Mucosa of rectum (tissue), 2 donors: Measurements from ENCODE around the gene FAM117B.
"Not testable (repeated sequence)": the region's sequence is repeated elsewhere in the genome, so short reads cannot be mapped to it uniquely, and the experiment has no call there.

Source experiments
- H3K27ac ChIP-seq, 2 donors: one replicate each; pipeline ENCODE4 v1.7.0; 2013; ENCODE audit warnings: inconsistent platforms in 2 of 2, low read depth in 2 of 2, low read length in 2 of 2
- H3K27me3 ChIP-seq, 2 donors: one replicate each; pipeline ENCODE4 v1.7.0; 2013; ENCODE audit warnings: low read length in 2 of 2; ENCODE audit not compliant: control insufficient read depth in 2 of 2, insufficient read depth in 2 of 2
- H3K36me3 ChIP-seq, 2 donors: one replicate each; pipeline ENCODE4 v1.7.0; 2013; ENCODE audit warnings: low read length in 2 of 2; ENCODE audit not compliant: control insufficient read depth in 2 of 2, insufficient read depth in 2 of 2
- H3K4me1 ChIP-seq, 2 donors: one replicate each; pipeline ENCODE4 v1.7.0; 2013; ENCODE audit warnings: low read length in 2 of 2, mild to moderate bottlenecking in 1 of 2; ENCODE audit not compliant: control insufficient read depth in 2 of 2, insufficient read depth in 2 of 2
- H3K4me3 ChIP-seq, 2 donors: one replicate each; pipeline ENCODE4 v1.7.0; 2013; ENCODE audit warnings: low read length in 2 of 2
- H3K9ac ChIP-seq, 2 donors: one replicate each; pipeline ENCODE4 v1.7.0; 2013; ENCODE audit warnings: low read length in 2 of 2, low read depth in 1 of 2, mild to moderate bottlenecking in 1 of 2
- H3K9me3 ChIP-seq, 2 donors: one replicate each; pipeline ENCODE4 v1.7.0; 2013; ENCODE audit warnings: low read length in 2 of 2; ENCODE audit not compliant: control insufficient read depth in 2 of 2
- donor health status: healthy.
- donor health status: Normal muscosa, but diverticular disease.

Gene FAM117B

GRCh38 chr2:202671317-202672035 is 36.7 kb downstream of the FAM117B start:
- no peaks in the 10 kb centered on the region for H3K27me3 ChIP-seq
- peaks cover 0 to 3% of the 10 kb centered on the region in 2 donors for H3K4me1 ChIP-seq
- H3K36me3 ChIP-seq = no peaks in the 10 kb centered on the region
- H3K9me3 ChIP-seq = no peaks in the 10 kb centered on the region
- H3K4me3 ChIP-seq = no peak overlapping the region
- no peak overlapping the region for H3K9ac ChIP-seq
- no peak overlapping the region for H3K27ac ChIP-seq

- not testable (repeated sequence) for H3K4me3 ChIP-seq, H3K27me3 ChIP-seq, H3K9me3 ChIP-seq, H3K4me1 ChIP-seq, H3K27ac ChIP-seq, H3K36me3 ChIP-seq, H3K9ac ChIP-seq
Observed at GRCh38 chr2:202675097-202675496, 40.3 kb downstream of the FAM117B start.

GRCh38 chr2:202679980-202680379 is 45.2 kb downstream of the FAM117B start:
- Histone ChIP-seq H3K4me3 (no peak overlapping the region), H3K4me1 (no peaks in the 10 kb centered on the region), H3K9ac (no peak overlapping the region), H3K27me3 (no peaks in the 10 kb centered on the region), H3K9me3 (no peaks in the 10 kb centered on the region), H3K36me3 (no peaks in the 10 kb centered on the region), H3K27ac (no peak overlapping the region)

GRCh38 chr2:202680512-202680911 is 45.7 kb downstream of the FAM117B start:
- no peak overlapping the region for H3K9ac ChIP-seq
- H3K4me3 ChIP-seq = no peak overlapping the region
- no peaks in the 10 kb centered on the region for H3K4me1 ChIP-seq
- H3K27me3 ChIP-seq = no peaks in the 10 kb centered on the region
- H3K9me3 ChIP-seq = no peaks in the 10 kb centered on the region
- H3K36me3 ChIP-seq = no peaks in the 10 kb centered on the region
- no peak overlapping the region for H3K27ac ChIP-seq

GRCh38 chr2:202681688-202682205 is 47.0 kb downstream of the FAM117B start:
- Histone ChIP-seq H3K9me3 (no peaks in the 10 kb centered on the region), H3K4me3 (no peak overlapping the region), H3K27me3 (no peaks in the 10 kb centered on the region), H3K36me3 (no peaks in the 10 kb centered on the region), H3K4me1 (no peaks in the 10 kb centered on the region), H3K27ac (no peak overlapping the region), H3K9ac (no peak overlapping the region)

- H3K27me3 ChIP-seq = no peaks in the 10 kb centered on the region
- no peaks in the 10 kb centered on the region for H3K36me3 ChIP-seq
- H3K9ac ChIP-seq = no peak overlapping the region
- H3K27ac ChIP-seq = no peak overlapping the region
- no peaks in the 10 kb centered on the region for H3K4me1 ChIP-seq
- H3K4me3 ChIP-seq = no peak overlapping the region
- no peaks in the 10 kb centered on the region for H3K9me3 ChIP-seq
Observed at GRCh38 chr2:202682274-202682673, 47.5 kb downstream of the FAM117B start.

GRCh38 chr2:202687276-202687675 is 52.5 kb downstream of the FAM117B start:
- H3K9ac ChIP-seq = no peak overlapping the region
- H3K9me3 ChIP-seq = no peaks in the 10 kb centered on the region
- no peaks in the 10 kb centered on the region for H3K27me3 ChIP-seq
- no peak overlapping the region for H3K4me3 ChIP-seq
- no peaks in the 10 kb centered on the region for H3K4me1 ChIP-seq
- H3K36me3 ChIP-seq = no peaks in the 10 kb centered on the region
- H3K27ac ChIP-seq = no peak overlapping the region

GRCh38 chr2:202689459-202689858 is 54.7 kb downstream of the FAM117B start:
- Histone ChIP-seq H3K9ac (no peak overlapping the region), H3K9me3 (no peaks in the 10 kb centered on the region), H3K27me3 (no peaks in the 10 kb centered on the region), H3K4me1 (no peaks in the 10 kb centered on the region), H3K36me3 (no peaks in the 10 kb centered on the region), H3K27ac (no peak overlapping the region), H3K4me3 (no peak overlapping the region)

- H3K27me3 ChIP-seq = no peaks in the 10 kb centered on the region
- no peaks in the 10 kb centered on the region for H3K4me1 ChIP-seq
- no peaks in the 10 kb centered on the region for H3K36me3 ChIP-seq
- no peak overlapping the region for H3K4me3 ChIP-seq
- H3K27ac ChIP-seq = no peak overlapping the region
- H3K9ac ChIP-seq = no peak overlapping the region
- no peaks in the 10 kb centered on the region for H3K9me3 ChIP-seq
Observed at GRCh38 chr2:202689898-202690297, 55.1 kb downstream of the FAM117B start.

- Histone ChIP-seq H3K27me3 (no peaks in the 10 kb centered on the region), H3K36me3 (no peaks in the 10 kb centered on the region)
Observed at GRCh38 chr2:202690321-202690900, 55.6 kb downstream of the FAM117B start.

More at GRCh38 chr2:202690321-202690900, 55.6 kb downstream of the FAM117B start:
- H3K27ac ChIP-seq = no peak overlapping the region
- no peaks in the 10 kb centered on the region for H3K9me3 ChIP-seq
- no peaks in the 10 kb centered on the region for H3K4me1 ChIP-seq
- no peak overlapping the region for H3K4me3 ChIP-seq
- H3K9ac ChIP-seq = no peak overlapping the region
